GM12878 (cell line): ENCODE data around the gene SH3YL1. TPM values are rescaled to one million over a fixed set of nuclear protein-coding genes. Genes with fewer than 3 reads are reported as not detected.

Experiments used
- ATAC-seq: fragments of 200-7000 bp; cut with Tn5 transposase; 3 replicates; pipeline ENCODE4 v1.9.1; 2020; ENCODE audit warnings: mild to moderate bottlenecking, moderate library complexity
- BruUV-seq: library from RNA; stranded (reverse); fragments of 400-500 nt; replicated peaks from 2 replicates; lab custom pipeline; 2021; lab: Mats Ljungman, UMichigan
- CTCF ChIA-PET: fragments of 300-600 bp; sonication (Branson Sonifier 250); formaldehyde crosslinking; extraction: SDS; loops from one replicate; lab custom pipeline; 2021; ENCODE audit warnings: inconsistent platforms; lab: Yijun Ruan, JAX
- POLR2A ChIA-PET: fragments of 350-600 bp; formaldehyde crosslinking; extraction: SDS; loops from one replicate; lab custom pipeline; 2021; ENCODE audit warnings: inconsistent platforms; lab: Charles Lee
- RAD21 ChIA-PET: fragments of 300-600 bp; sonication (Branson Sonifier 250); formaldehyde crosslinking; loops from one replicate; lab custom pipeline; 2023; ENCODE audit warnings: antibody characterized with exemption; ENCODE audit not compliant: unreplicated experiment; lab: Charles Lee
- SMC1A ChIA-PET: fragments of 300-600 bp; sonication (Branson Sonifier 250); formaldehyde crosslinking; loops from one replicate; lab custom pipeline; 2023; ENCODE audit not compliant: unreplicated experiment, uncharacterized antibody; lab: Charles Lee
- DNase-seq: peaks from one replicate; pipeline ENCODE4 v3.0.0-alpha.2; 2011; ENCODE audit warnings: low read depth, low spot score
- FAIRE-seq: peaks from 3 replicates; lab custom pipeline; 2011; peaks lifted over from hg19 to GRCh38; lab: Jason Lieb, UNC
- H2AFZ ChIP-seq: 2 replicates; pipeline ENCODE4 v1.6.0; 2011; ENCODE audit warnings: low read depth, low read length, control low read depth; ENCODE audit not compliant: control insufficient read depth
- H3K27ac ChIP-seq: 2 replicates; pipeline ENCODE4 v1.5.1; 2011; ENCODE audit warnings: control low read depth; ENCODE audit not compliant: control insufficient read depth, insufficient read depth
- H3K27me3 ChIP-seq, 2 experiments: replicated peaks in 1 of 2; 2 replicates each; pipeline versions ENCODE4 v1.6.0 to v1.6.1; 2011; ENCODE audit warnings: low read length in 1 of 2; ENCODE audit not compliant: control insufficient read depth in 2 of 2, insufficient read depth in 2 of 2
- H3K36me3 ChIP-seq, 2 experiments: 2 replicates each; pipeline ENCODE4 v1.5.1; 2011; ENCODE audit warnings: low read length in 1 of 2; ENCODE audit not compliant: control insufficient read depth in 2 of 2, insufficient read depth in 2 of 2
- H3K4me1 ChIP-seq: 2 replicates; pipeline ENCODE4 v1.6.1; 2011; ENCODE audit warnings: mild to moderate bottlenecking, low read length, moderate library complexity, mixed read lengths; ENCODE audit not compliant: control insufficient read depth, insufficient read depth
- H3K4me2 ChIP-seq: 2 replicates; pipeline ENCODE4 v1.6.0; 2011; ENCODE audit warnings: control low read depth; ENCODE audit not compliant: control insufficient read depth, insufficient read depth
- H3K4me3 ChIP-seq: fragments of 200-600 bp; sonication (generic); 2 replicates; pipeline ENCODE4 v1.5.1; 2016
- H3K79me2 ChIP-seq: 2 replicates; pipeline ENCODE4 v1.6.0; 2011; ENCODE audit warnings: low read length; ENCODE audit not compliant: control insufficient read depth, insufficient read depth
- H3K9ac ChIP-seq: 2 replicates; pipeline ENCODE4 v1.8.0; 2011; ENCODE audit warnings: low read length, control low read depth, mixed read lengths; ENCODE audit not compliant: control insufficient read depth, insufficient read depth
- H3K9me3 ChIP-seq: replicated peaks from 3 replicates; pipeline ENCODE4 v1.5.1; 2011; ENCODE audit warnings: mild to moderate bottlenecking, low read length; ENCODE audit not compliant: control insufficient read depth, insufficient read depth
- H4K20me1 ChIP-seq: 2 replicates; pipeline ENCODE4 v1.6.0; 2011; ENCODE audit not compliant: control insufficient read depth, insufficient read depth
- BRCA1 ChIP-seq: IDR thresholded peaks from 2 replicates; pipeline ENCODE4 v1.6.1; 2011; ENCODE audit warnings: low read depth, low read length, improper control_type of control experiment
- E4F1 ChIP-seq: fragments of 450-650 bp; IDR thresholded peaks from 2 replicates; pipeline ENCODE4 v1.6.1; 2018; ENCODE audit warnings: borderline replicate concordance, mild to moderate bottlenecking; ENCODE audit not compliant: partially characterized antibody
- EP300 ChIP-seq, 2 experiments: fragments of 150-350 bp in 1 of 2; IDR thresholded peaks; 2 replicates each; pipeline ENCODE4 v1.6.1; 2011 to 2012; ENCODE audit warnings: low read depth in 2 of 2, low read length in 2 of 2, borderline replicate concordance in 1 of 2, improper control_type of control experiment in 1 of 2, inconsistent platforms in 1 of 2; ENCODE audit not compliant: control insufficient read depth in 1 of 2
- KDM1A ChIP-seq: fragments of 200-600 bp; sonication (generic); IDR thresholded peaks from 2 replicates; pipeline ENCODE4 v1.6.1; 2016; ENCODE audit warnings: borderline replicate concordance
- MYB ChIP-seq: fragments of 150-350 bp; IDR thresholded peaks from 2 replicates; pipeline ENCODE4 v1.6.1; 2014; ENCODE audit warnings: mild to moderate bottlenecking, low read depth, low read length, borderline replicate concordance
- PRDM15 ChIP-seq: fragments of 450-650 bp; formaldehyde crosslinking; IDR thresholded peaks from 2 replicates; pipeline ENCODE4 v1.4.0; 2020; ENCODE audit warnings: mild to moderate bottlenecking, moderate library complexity
- RAD51 ChIP-seq: fragments of 450-650 bp; IDR thresholded peaks from 2 replicates; pipeline ENCODE4 v1.6.1; 2016; ENCODE audit warnings: moderate library complexity, mild to moderate bottlenecking, inconsistent platforms
- RCOR1 ChIP-seq: conservative IDR thresholded peaks from 2 replicates; pipeline ENCODE4 v1.6.1; 2012; ENCODE audit warnings: low read depth, low read length, improper control_type of control experiment
- SMAD1 ChIP-seq: fragments of 450-650 bp; IDR thresholded peaks from 2 replicates; pipeline ENCODE4 v1.6.1; 2018; ENCODE audit warnings: mild to moderate bottlenecking, low read depth; ENCODE audit not compliant: partially characterized antibody
- TBL1XR1 ChIP-seq: IDR thresholded peaks from 2 replicates; pipeline ENCODE4 v1.6.1; 2012; ENCODE audit warnings: low read depth, low read length, improper control_type of control experiment
- USF2 ChIP-seq: IDR thresholded peaks from 2 replicates; pipeline ENCODE4 v1.6.1; 2011; ENCODE audit warnings: low read depth, low read length, improper control_type of control experiment, borderline replicate concordance
- YBX1 ChIP-seq: fragments of 450-650 bp; IDR thresholded peaks from 2 replicates; pipeline ENCODE4 v1.6.1; 2016; ENCODE audit warnings: antibody characterized with exemption
- YY1 ChIP-seq: IDR thresholded peaks from 2 replicates; pipeline ENCODE4 v1.6.1; 2011; ENCODE audit warnings: low read depth, mild to moderate bottlenecking, low read length
- WGBS: methylation state at CpG from one replicate; pipeline ENCODE4 v1.1.6; 2016; ENCODE audit warnings: low lambda C conversion rate; ENCODE audit not compliant: insufficient replicate concordance, insufficient coverage; ENCODE audit errors: missing lambda C conversion rate; 5-methylcytosine and 5-hydroxymethylcytosine counted together
- in situ Hi-C: fragments of 300-500 bp; cut with MboI; formaldehyde crosslinking; loops from 9 replicates; pipeline ENCODE4 v1.14.3; 2018; ENCODE audit warnings: mixed read lengths
- intact Hi-C: fragments of 100-400 bp; cut with micrococcal nuclease; formaldehyde crosslinking; loops from one replicate; pipeline ENCODE4 v1.14.2; 2022; ENCODE audit not compliant: unreplicated experiment
- polyA plus RNA-seq, 11 experiments: library from polyadenylated mRNA; depleted of rRNA in 4 of 11; unstranded in 6 of 11; stranded (reverse) in 5 of 11; fragments of >200 nt; fragmentation: Nextera tagmentation in 4 of 11; fragmentation: Illumina TruSeq in 1 of 11; extraction: Ambion mirVana in 4 of 11; extraction: Trizol in 1 of 11; gene quantifications; 1 replicate in 1 of 11; 2 replicates in 10 of 11; pipeline versions ENCODE4 v1.2.1 to v1.2.3, GENCODE V29; 2011 to 2016; ENCODE audit warnings: inconsistent platforms in 2 of 11, missing spikeins in 2 of 11, low read depth in 1 of 11
- total RNA-seq, 4 experiments: library from RNA; depleted of rRNA in 3 of 4; stranded (reverse); fragments of >200 nt in 3 of 4; fragmentation: Illumina TruSeq in 1 of 4; extraction: Trizol in 1 of 4; gene quantifications; 2 replicates each; pipeline versions ENCODE4 v1.2.1 to v1.2.3, GENCODE V29; 2013 to 2021
- TF ChIP-seq, protein P1 (sequence below): fragments of 450-650 bp; formaldehyde crosslinking; IDR thresholded peaks from 2 replicates; pipeline ENCODE4 v1.5.0; 2022; ENCODE audit warnings: mild to moderate bottlenecking, missing genetic modification characterization

The SH3YL1 gene
- total and polyA plus RNA-seq, 10 of the 15 experiments (the other 5 are each of a cell fraction or from before 2014, with no cell fraction given) = 12.2 to 22.4 (median 17.2) TPM

GRCh38 chr2:234421-234820 lies 29.4 kb downstream of the SH3YL1 start:
- H3K9ac ChIP-seq = no peak overlapping the region
- no peak for FAIRE-seq
- DNase-seq = no peak
- ChIA-PET RAD21 (no interaction called here), CTCF (interaction anchor here (0.8 kb wide), 1 partner anchor 15 kb away, joined by 4 read pairs; no protein-coding TSS in a partner anchor), SMC1A (no interaction called here), POLR2A (no interaction called here)
- H3K27ac ChIP-seq = no peak overlapping the region
- H3K9me3 ChIP-seq = no peaks in the 10 kb centered on the region
- no peak overlapping the region for H3K4me2 ChIP-seq
- H3K36me3 ChIP-seq = no peaks in the 10 kb centered on the region
- intact Hi-C loops = no loop called here
- H3K4me1 ChIP-seq = no peaks in the 10 kb centered on the region
- WGBS = 81% methylated on average over 4 of the region's 4 CpGs
- no peaks in the 10 kb centered on the region for H4K20me1 ChIP-seq
- H3K27me3 ChIP-seq = no peaks in the 10 kb centered on the region
- H3K4me3 ChIP-seq = no peak overlapping the region
- no peaks in the 10 kb centered on the region for H3K79me2 ChIP-seq
- BruUV-seq = no TSS peak
- no peak overlapping the region for H2AFZ ChIP-seq
- no peak for ATAC-seq
- in situ Hi-C loops = no loop called here
- TF ChIP-seq EP300 (IDR thresholded peaks at IDR 0.05; ENCODE audit: borderline replicate concordance in 1 of 2, control insufficient read depth in 1 of 2, low read depth in 2 of 2, low read length in 2 of 2) (no peak), PRDM15 (no peak), YBX1 (no peak), USF2 (no peak), KDM1A (no peak), YY1 (no peak), TBL1XR1 (no peak), BRCA1 (no peak), E4F1 (no peak), MYB (no peak), SMAD1 (no peak), RCOR1 (no peak), RAD51 (no peak)
- TF ChIP-seq, protein P1, sequence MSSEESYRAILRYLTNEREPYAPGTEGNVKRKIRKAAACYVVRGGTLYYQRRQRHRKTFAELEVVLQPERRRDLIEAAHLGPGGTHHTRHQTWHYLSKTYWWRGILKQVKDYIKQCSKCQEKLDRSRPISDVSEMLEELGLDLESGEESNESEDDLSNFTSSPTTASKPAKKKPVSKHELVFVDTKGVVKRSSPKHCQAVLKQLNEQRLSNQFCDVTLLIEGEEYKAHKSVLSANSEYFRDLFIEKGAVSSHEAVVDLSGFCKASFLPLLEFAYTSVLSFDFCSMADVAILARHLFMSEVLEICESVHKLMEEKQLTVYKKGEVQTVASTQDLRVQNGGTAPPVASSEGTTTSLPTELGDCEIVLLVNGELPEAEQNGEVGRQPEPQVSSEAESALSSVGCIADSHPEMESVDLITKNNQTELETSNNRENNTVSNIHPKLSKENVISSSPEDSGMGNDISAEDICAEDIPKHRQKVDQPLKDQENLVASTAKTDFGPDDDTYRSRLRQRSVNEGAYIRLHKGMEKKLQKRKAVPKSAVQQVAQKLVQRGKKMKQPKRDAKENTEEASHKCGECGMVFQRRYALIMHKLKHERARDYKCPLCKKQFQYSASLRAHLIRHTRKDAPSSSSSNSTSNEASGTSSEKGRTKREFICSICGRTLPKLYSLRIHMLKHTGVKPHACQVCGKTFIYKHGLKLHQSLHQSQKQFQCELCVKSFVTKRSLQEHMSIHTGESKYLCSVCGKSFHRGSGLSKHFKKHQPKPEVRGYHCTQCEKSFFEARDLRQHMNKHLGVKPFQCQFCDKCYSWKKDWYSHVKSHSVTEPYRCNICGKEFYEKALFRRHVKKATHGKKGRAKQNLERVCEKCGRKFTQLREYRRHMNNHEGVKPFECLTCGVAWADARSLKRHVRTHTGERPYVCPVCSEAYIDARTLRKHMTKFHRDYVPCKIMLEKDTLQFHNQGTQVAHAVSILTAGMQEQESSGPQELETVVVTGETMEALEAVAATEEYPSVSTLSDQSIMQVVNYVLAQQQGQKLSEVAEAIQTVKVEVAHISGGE (CRISPR knock-in tag) = no peak
